DLD1 (cell line): Measurements from ENCODE around the gene ADAMTS15.

ENCODE experiments used
- in situ Hi-C: cut with HindIII; loops from 2 replicates; pipeline ENCODE4 v1.10.0; 2017; ENCODE audit warnings: low sequenced_read_pairs

Gene ADAMTS15

GRCh38 chr11:130457623-130458409 lies 9.4 kb downstream of the ADAMTS15 start:
- in situ Hi-C loops, result no loop called here

- in situ Hi-C loops, result no loop called here
These were observed 9.9 kb downstream of the ADAMTS15 start for GRCh38 chr11:130458410-130458729.

GRCh38 chr11:130459521-130459920 lies 11.1 kb downstream of the ADAMTS15 start:
- in situ Hi-C loops, result no loop called here

DNA sequence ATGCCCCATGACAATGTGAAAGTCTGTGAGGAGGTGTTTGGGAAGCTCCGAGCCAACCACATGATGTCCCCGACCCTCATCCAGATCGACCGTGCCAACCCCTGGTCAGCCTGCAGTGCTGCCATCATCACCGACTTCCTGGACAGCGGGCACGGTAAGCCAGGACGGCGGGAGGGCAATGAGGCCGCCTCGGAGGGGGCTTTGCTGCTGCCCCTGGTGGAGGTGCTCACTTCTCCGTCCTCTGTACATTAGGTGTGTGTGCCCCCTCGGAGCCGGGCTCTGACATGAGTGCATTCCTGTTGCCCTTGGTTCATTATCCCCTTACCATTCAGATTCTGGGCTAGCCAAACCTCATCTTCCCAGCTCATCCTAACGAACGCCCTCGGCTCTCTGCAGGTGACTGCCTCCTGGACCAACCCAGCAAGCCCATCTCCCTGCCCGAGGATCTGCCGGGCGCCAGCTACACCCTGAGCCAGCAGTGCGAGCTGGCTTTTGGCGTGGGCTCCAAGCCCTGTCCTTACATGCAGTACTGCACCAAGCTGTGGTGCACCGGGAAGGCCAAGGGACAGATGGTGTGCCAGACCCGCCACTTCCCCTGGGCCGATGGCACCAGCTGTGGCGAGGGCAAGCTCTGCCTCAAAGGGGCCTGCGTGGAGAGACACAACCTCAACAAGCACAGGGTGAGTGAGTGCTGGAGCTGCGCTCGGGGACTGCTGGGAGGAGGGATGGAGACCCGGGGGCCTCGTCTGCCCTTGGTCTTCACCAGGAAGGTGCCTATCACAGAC lies 13.8 kb downstream of the ADAMTS15 start:
- in situ Hi-C loops, result no loop called here

DNA sequence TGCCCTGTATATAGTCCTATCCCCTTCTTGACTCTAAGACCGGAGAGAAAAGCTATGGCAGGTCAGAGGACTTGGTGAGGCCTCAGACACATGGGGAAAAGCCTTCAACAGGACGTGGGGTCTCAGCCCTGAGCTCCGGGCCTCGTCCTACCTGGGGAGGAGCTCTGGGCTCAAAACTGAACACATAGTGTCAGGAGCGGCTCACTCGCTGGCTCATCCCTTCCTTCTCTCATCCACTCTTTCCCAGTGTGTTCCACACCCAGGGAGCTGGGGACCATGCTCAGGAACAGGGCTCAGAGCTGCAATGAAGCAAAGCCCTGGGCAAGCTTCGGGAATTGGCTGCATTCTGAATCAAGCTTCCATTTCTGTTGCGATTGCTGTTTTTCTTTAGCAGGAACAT lies 14.5 kb downstream of the ADAMTS15 start:
- in situ Hi-C loops, result no loop called here

DNA sequence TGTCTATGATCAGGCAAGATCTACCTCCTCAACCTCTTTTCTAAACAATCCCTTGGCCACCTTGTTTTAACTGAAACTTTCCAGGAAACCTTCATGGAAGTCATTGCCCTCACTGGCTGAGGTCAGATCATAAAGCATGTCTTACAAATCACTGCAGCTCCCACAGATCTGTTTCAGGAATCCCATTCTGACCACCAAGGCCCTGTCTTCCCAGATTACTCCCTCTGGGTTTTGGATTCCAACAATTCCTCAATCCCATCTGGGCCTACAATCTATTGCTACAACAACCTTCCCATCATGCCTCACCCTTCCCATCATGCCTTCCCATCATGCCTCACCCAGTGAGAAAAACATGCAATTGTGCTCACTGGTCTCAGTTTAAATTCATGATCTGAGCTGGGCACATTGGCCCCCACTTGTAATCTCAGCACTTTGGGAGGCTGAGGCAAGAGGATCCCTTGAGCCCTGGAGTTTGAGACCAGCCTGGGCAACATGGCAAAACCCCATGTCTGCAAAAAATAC lies 15.9 kb downstream of the ADAMTS15 start:
- in situ Hi-C loops, result no loop called here

DNA sequence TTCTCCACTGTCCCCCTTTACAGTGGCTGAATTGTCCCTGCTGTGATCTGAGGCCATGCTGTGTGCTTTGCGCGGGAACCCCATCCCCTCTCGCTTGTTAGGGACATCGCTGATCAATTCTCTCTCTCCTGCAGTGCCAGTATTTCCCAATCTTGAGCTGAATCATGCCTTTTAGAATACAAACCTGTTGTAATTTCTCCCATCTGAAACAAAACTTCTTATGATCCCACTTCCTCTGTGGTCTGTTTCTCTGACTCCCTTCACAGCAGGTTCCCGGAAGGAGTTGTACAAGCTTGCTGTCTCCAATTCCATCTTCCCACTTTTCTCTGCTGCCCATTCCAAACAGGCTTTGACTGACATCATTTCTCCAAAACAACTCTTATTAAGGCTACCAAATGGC lies 16.8 kb downstream of the ADAMTS15 start:
- in situ Hi-C loops, result no loop called here

GRCh38 chr11:130467116-130467900 lies 18.9 kb downstream of the ADAMTS15 start:
- in situ Hi-C loops, result no loop called here

DNA sequence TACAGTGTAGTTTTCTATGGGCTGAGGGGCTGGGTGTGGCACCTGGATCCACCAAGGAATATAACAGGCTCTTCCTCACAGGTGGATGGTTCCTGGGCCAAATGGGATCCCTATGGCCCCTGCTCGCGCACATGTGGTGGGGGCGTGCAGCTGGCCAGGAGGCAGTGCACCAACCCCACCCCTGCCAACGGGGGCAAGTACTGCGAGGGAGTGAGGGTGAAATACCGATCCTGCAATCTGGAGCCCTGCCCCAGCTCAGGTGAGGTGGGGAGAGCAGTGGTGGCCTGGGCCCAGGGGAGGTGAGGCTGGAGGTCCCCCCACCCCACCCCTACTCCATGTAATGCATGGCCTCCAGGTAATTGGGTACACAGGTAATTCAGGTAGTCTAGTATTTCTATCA lies 20.7 kb downstream of the ADAMTS15 start:
- in situ Hi-C loops, result no loop called here

DNA sequence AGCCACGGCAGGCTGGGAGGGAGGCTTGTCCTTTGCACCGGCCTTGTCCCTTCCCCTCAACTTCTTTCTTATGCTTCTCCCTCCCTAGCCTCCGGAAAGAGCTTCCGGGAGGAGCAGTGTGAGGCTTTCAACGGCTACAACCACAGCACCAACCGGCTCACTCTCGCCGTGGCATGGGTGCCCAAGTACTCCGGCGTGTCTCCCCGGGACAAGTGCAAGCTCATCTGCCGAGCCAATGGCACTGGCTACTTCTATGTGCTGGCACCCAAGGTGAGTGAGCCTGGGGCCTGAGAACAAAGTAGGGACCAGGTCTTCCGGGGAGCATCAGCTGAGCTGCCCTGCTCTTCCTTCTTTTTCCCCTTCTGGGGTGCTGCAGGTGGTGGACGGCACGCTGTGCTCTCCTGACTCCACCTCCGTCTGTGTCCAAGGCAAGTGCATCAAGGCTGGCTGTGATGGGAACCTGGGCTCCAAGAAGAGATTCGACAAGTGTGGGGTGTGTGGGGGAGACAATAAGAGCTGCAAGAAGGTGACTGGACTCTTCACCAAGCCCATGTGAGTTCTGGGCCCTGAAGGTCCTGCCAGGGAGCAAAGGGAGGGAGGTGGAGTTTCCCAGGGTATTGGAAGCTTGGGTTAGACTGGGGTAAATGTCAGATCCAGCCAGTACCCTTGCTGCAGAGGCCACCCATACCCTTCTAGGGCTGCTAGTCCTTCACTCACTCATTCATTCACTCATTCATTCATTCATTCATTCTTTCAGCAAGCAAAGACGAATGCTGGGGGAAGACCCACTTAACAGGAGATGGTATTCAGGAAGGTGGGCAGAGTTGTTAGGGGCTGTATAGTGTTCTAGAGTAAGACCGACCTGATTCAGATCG lies 22.6 kb downstream of the ADAMTS15 start:
- in situ Hi-C loops, result no loop called here

GRCh38 chr11:130471731-130472433 lies 23.4 kb downstream of the ADAMTS15 start:
- in situ Hi-C loops, result no loop called here

DNA sequence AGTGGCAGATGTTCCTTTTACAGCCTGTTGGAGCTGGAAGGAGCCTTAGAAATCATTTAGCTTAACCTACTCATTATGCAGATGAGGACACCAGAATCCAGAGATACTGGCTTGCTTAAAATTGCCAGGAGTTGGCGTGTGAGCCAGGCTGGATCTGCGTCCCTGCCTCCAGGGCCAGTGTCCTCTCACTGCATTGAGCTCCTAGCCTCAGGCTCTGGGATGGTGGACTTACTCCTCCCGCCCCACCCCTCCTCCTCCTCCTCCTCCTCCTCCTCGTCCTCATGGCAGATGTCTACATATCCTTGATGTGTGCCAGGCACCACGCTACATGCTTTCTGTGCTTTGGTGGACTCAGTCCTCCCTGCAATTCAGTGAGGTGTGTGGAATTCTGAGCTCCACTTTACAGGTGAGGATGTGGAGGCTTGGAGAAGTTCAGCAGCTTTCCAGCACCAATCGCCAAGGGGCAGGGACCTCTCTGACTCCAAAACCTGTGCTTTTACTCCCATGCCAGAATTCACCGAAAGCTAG lies 24.1 kb downstream of the ADAMTS15 start:
- in situ Hi-C loops, result no loop called here

GRCh38 chr11:130473056-130473794 lies 24.8 kb downstream of the ADAMTS15 start:
- in situ Hi-C loops, result no loop called here

DNA sequence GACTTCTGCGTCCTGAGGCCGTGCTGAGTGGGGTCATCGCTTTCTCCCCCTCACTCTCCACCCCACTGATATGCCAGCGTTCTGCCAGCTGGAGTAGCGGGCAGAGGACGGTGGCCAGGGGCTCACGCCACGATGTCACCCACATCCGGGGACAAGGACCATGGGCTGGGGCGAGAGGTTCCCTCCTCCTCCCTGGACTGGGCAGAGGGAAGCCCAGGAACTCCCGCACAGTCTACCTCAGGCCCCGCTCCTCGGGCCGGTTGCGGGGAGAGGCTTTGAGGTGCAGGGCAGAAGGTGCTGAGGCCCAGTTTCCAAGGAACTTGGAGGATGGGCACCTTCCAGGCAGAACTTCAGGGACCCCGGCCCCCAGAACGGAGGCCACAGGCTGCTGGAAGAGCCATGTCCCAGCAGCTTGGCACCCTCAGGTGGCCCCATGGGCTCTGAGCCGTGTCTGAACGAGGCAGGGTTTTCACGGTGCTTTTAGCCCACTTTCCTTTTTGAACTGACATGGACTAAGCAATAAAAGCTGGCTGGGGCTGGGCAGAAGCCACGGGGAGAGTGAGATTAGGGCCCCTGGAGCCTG lies 25.4 kb downstream of the ADAMTS15 start:
- in situ Hi-C loops, result no loop called here

- in situ Hi-C loops, result no loop called here
These were observed 26.4 kb downstream of the ADAMTS15 start for GRCh38 chr11:130474637-130475400.

- in situ Hi-C loops, result no loop called here
These were observed 27.1 kb downstream of the ADAMTS15 start for GRCh38 chr11:130475426-130476053.

GRCh38 chr11:130476200-130476921 lies 27.9 kb downstream of the ADAMTS15 start:
- in situ Hi-C loops, result no loop called here
